ENCODE data around the gene DOC2A. TPM values are rescaled to one million over a fixed set of nuclear protein-coding genes. Genes with fewer than 3 reads are reported as not detected.
"Not testable (repeated sequence)": the region's sequence is repeated elsewhere in the genome, so short reads cannot be mapped to it uniquely, and the experiment has no call there.

Gene DOC2A
- total RNA-seq, 6 donors from 2014 or later, result 1.2 to 11.0 (median 6.5) TPM

- ATAC-seq (ENCODE audit: low FRiP score in 2 of 2), result no peak
- H3K9me3 ChIP-seq, result no peaks in the 10 kb centered on the region
- WGBS, 2 donors, result 95 to 100% methylated on average over 1 of the region's 1 CpG
- no peaks in the 10 kb centered on the region for H3K36me3 ChIP-seq
- H3K4me3 ChIP-seq, result no peak overlapping the region
- H3K4me1 ChIP-seq, result no peaks in the 10 kb centered on the region
- TF ChIP-seq POLR2A (IDR thresholded peaks at IDR 0.05) (no peak), CTCF (IDR thresholded peaks at IDR 0.05) (no peak), EP300 (IDR thresholded peaks at IDR 0.05) (no peak), POLR2AphosphoS5 (IDR thresholded peaks at IDR 0.05) (no peak)
- no peak overlapping the region for H3K27ac ChIP-seq
- no peak for DNase-seq
- no peaks in the 10 kb centered on the region for H3K27me3 ChIP-seq
Measured at GRCh38 chr16:30046588-30046987, 35.8 kb upstream of the DOC2A start.

DNA sequence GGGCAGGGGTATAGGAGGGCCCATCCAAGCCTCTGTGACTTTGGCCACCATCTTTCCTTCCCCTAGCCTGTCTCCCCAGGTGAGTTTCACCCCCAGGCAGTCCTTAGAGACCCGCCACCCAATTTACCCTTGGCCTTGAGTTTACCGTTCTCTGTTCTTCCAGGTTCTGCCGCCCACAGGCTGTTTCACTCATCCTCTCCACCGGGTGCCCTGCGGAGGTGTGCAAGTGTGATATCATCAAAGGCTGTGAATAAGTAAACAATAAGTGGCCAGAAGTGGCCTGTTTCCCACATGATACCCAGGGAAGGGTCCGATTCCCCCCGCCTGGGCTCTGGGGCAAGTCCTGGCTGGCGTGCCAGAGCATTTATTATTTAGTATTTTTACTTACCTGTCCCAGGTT lies 35.4 kb upstream of the DOC2A start:
- 60 to 65% methylated on average over 6 to 8 of the region's 8 CpGs for WGBS, 2 donors
- no peak overlapping the region for H3K27ac ChIP-seq
- no peaks in the 10 kb centered on the region for H3K36me3 ChIP-seq
- TF ChIP-seq EP300 (IDR thresholded peaks at IDR 0.05) (no peak), CTCF (IDR thresholded peaks at IDR 0.05) (no peak), POLR2A (IDR thresholded peaks at IDR 0.05) (no peak), POLR2AphosphoS5 (IDR thresholded peaks at IDR 0.05) (no peak)
- H3K4me3 ChIP-seq, result no peak overlapping the region
- no peaks in the 10 kb centered on the region for H3K27me3 ChIP-seq
- ATAC-seq (ENCODE audit: low FRiP score in 2 of 2), result no peak
- DNase-seq, result no peak
- H3K4me1 ChIP-seq, result no peaks in the 10 kb centered on the region
- H3K9me3 ChIP-seq, result no peaks in the 10 kb centered on the region

GRCh38 chr16:30041841-30042240 lies 31.0 kb upstream of the DOC2A start:
- DNase-seq (no peak), ATAC-seq (ENCODE audit: low FRiP score in 2 of 2) (no peak)
- 21 to 25% methylated on average over 5 of the region's 5 CpGs for WGBS, 2 donors
- Histone ChIP-seq H3K36me3 (no peaks in the 10 kb centered on the region), H3K4me1 (no peaks in the 10 kb centered on the region), H3K27ac (no peak overlapping the region), H3K27me3 (no peaks in the 10 kb centered on the region), H3K9me3 (no peaks in the 10 kb centered on the region), H3K4me3 (no peak overlapping the region)
- peak in 3 of 6 experiments; percentile 24 to 36 (median 30) for TF ChIP-seq CTCF (IDR thresholded peaks at IDR 0.05)
- no peak for TF ChIP-seq POLR2AphosphoS5 (IDR thresholded peaks at IDR 0.05)

DNA sequence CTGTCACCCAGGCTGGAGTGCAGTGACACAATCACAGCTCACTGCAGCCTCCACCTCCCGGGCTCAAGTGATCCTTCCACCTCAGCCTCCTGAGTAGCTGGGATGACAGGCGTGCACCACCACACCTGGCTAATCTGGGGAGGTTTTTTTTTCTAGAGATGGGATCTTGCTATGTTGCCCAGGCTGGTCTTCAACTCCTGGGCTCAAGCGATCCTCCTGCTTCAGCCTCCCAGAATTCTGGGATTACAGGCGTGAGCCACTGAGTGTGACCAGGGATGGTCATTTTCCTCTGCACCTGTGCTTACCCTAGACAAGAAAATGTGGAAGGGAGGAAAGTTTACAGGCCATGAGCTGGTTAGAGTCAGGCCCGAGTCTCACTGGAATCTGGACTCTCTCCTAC lies 29.9 kb upstream of the DOC2A start:
- not testable (repeated sequence) for H3K4me1 ChIP-seq; H3K27ac ChIP-seq; ATAC-seq (ENCODE audit: low FRiP score in 2 of 2); H3K4me3 ChIP-seq; H3K36me3 ChIP-seq; DNase-seq; H3K9me3 ChIP-seq; H3K27me3 ChIP-seq
- WGBS, 2 donors, result 77 to 83% methylated on average over 5 of the region's 5 CpGs

DNA sequence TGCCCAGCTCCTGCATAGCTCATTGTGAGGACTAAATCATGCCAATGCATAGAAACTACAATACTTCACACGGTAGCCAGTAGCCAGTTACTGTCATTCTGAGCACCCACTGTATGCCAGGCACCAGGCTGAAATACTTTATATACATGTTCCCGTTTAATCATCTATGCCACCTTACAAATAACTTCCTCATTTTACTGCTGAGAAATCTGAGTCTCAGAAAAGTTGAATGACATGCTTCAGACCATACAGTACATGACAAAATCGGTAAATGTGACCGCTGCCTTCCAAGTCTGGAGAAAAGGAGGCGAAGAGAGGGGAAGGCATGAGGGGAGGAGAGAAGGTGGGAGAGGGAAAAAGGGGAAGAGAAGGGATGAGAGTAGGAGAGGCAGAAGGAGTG lies 29.4 kb upstream of the DOC2A start:
- WGBS, 2 donors, result 45 to 61% methylated on average over 5 of the region's 5 CpGs
- Histone ChIP-seq H3K4me3 (no peak overlapping the region), H3K27ac (no peak overlapping the region), H3K9me3 (no peaks in the 10 kb centered on the region), H3K4me1 (no peaks in the 10 kb centered on the region), H3K36me3 (no peaks in the 10 kb centered on the region), H3K27me3 (no peaks in the 10 kb centered on the region)
- TF ChIP-seq POLR2AphosphoS5 (IDR thresholded peaks at IDR 0.05), result no peak
- no peak for DNase-seq
- no peak for ATAC-seq (ENCODE audit: low FRiP score in 2 of 2)

GRCh38 chr16:30033270-30033669 lies 22.4 kb upstream of the DOC2A start:
- H3K27me3 ChIP-seq, result peaks cover 0 to 38% (median 22%) of the 10 kb centered on the region in 4 donors
- no peak overlapping the region for H3K4me3 ChIP-seq
- 80 to 81% methylated on average over 7 of the region's 7 CpGs for WGBS, 2 donors
- no peaks in the 10 kb centered on the region for H3K9me3 ChIP-seq
- ATAC-seq (ENCODE audit: low FRiP score in 2 of 2) (no peak), DNase-seq (no peak)
- H3K36me3 ChIP-seq, result no peaks in the 10 kb centered on the region
- no peak overlapping the region for H3K27ac ChIP-seq
- TF ChIP-seq POLR2A (IDR thresholded peaks at IDR 0.05) (no peak), POLR2AphosphoS5 (IDR thresholded peaks at IDR 0.05) (no peak), CTCF (IDR thresholded peaks at IDR 0.05) (no peak), EP300 (IDR thresholded peaks at IDR 0.05) (no peak)
- H3K4me1 ChIP-seq, result peaks cover 3 to 16% (median 7%) of the 10 kb centered on the region in 4 donors
